ENCODE data around the gene SLC6A1.

DNA sequence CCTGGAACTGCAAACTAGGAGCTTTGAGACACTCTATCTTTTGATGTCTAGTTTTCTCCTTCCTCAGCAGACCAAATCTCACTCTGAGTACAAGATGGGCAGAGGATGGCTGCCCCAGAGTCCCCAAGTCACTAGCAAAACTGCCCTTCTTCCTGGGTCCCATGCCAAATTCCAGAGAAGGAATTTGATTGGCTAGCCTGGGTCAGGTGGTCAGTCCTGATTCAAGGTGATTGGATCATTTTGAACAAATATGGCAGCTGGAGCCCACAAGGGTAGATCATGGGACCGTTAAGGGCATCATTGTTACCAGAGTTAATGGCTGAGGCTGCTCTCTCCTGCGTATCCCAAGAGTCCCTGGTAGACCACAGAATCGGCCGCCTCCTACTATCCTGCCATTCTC is 21.7 kb downstream of the SLC6A1 start:
- TF ChIP-seq GATA2 (IDR thresholded peaks at IDR 0.05; ENCODE audit: low read depth, low read length) (no peak), GATA3 (IDR thresholded peaks at IDR 0.05; ENCODE audit: low read depth, low read length) (no peak)
